ENCODE results near the gene SLC17A9. TPM values are rescaled to one million over a fixed set of nuclear protein-coding genes. Genes with fewer than 3 reads are reported as not detected.

The SLC17A9 gene
- total and polyA plus RNA-seq, 2 donors (not counting 1 experiment from before 2014, with no cell fraction given): 33.0 to 141 TPM

GRCh38 chr20:62968378-62969178 is 16.1 kb downstream of the SLC17A9 start:
- H3K4me1 ChIP-seq (ENCODE audit: control insufficient read depth in 2 of 2, insufficient read depth in 2 of 2, low read length in 2 of 2): peaks cover 11 to 14% of the 10 kb centered on the region in 2 donors
- H3K36me3 ChIP-seq (replicated peaks in 1 of 2; ENCODE audit: control extremely low read depth in 1 of 2, control insufficient read depth in 1 of 2, extremely low read depth in 1 of 2, insufficient read depth in 2 of 2, low read length in 1 of 2): peaks cover 0 to 19% of the 10 kb centered on the region in 2 experiments
- Mint-ChIP-seq H3K9me3 (ENCODE audit: insufficient read depth) (no peaks in the 10 kb centered on the region), H3K27ac (no peak overlapping the region), H3K4me3 (no peak overlapping the region), H3K27me3 (peaks cover 18% of the 10 kb centered on the region), H3K4me1 (peaks cover 20% of the 10 kb centered on the region)
- H3K4me3 ChIP-seq (ENCODE audit: control extremely low read depth in 1 of 5, extremely low read depth in 1 of 5, insufficient read depth in 1 of 5, low read depth in 2 of 5, low read length in 4 of 5): no peak overlapping the region
- peaks cover 9% of the 10 kb centered on the region for H4K20me1 ChIP-seq (ENCODE audit: control insufficient read depth, insufficient read depth, low read length, poor library complexity, severe bottlenecking)
- H3K9ac ChIP-seq (ENCODE audit: low read length): no peak overlapping the region
- TF ChIP-seq EZH2 (IDR thresholded peaks at IDR 0.05; ENCODE audit: borderline replicate concordance, insufficient read depth, low read depth, low read length, poor library complexity, severe bottlenecking) (no peak), CTCF (IDR thresholded peaks at IDR 0.05) (no peak)
- DNase-seq (no peak), ATAC-seq (ENCODE audit: low read depth) (no peak)
- no peak overlapping the region for H3K4me2 ChIP-seq (replicated peaks; ENCODE audit: low read depth, low read length, poor library complexity, severe bottlenecking)
- no peak overlapping the region for H3K27ac ChIP-seq (ENCODE audit: low read length in 2 of 2)
- WGBS (ENCODE audit: insufficient coverage): 84% methylated on average over 8 of the region's 21 CpGs
- ChIA-PET CTCF (interaction anchor here (1.0 to 3.9 kb wide), 5 partner anchors 12 to 40 kb away, joined by 3 to 36 read pairs (median 3); no protein-coding TSS in a partner anchor), POLR2A (no interaction called here)
- H3K79me2 ChIP-seq (ENCODE audit: control insufficient read depth, insufficient read depth, low read length): no peaks in the 10 kb centered on the region
- peaks cover 0 to 29% (median 13%) of the 10 kb centered on the region in 4 experiments for H3K27me3 ChIP-seq (replicated peaks in 1 of 4; ENCODE audit: control extremely low read depth in 1 of 4, control insufficient read depth in 3 of 4, insufficient read depth in 4 of 4, low read length in 3 of 4)
- intact Hi-C loops (cut with micrococcal nuclease): no loop called here
- no peaks in the 10 kb centered on the region for H3K9me3 ChIP-seq (ENCODE audit: control extremely low read depth in 1 of 3, control insufficient read depth in 2 of 3, insufficient read depth in 1 of 3, low read length in 2 of 3)
- H2AFZ ChIP-seq (ENCODE audit: insufficient read depth, low read depth, low read length, poor library complexity, severe bottlenecking): no peak overlapping the region

GRCh38 chr20:62969179-62969760 is 16.8 kb downstream of the SLC17A9 start:
- CTCF ChIA-PET: interaction anchor here (1.0 to 3.9 kb wide), 4 partner anchors 11 to 39 kb away, joined by 3 to 36 read pairs (median 4); no protein-coding TSS in a partner anchor

More at GRCh38 chr20:62969179-62969760, 16.8 kb downstream of the SLC17A9 start:
- Histone ChIP-seq H3K4me2 (replicated peaks; ENCODE audit: low read depth, low read length, poor library complexity, severe bottlenecking) (no peak overlapping the region), H2AFZ (ENCODE audit: insufficient read depth, low read depth, low read length, poor library complexity, severe bottlenecking) (no peak overlapping the region), H3K9me3 (ENCODE audit: control extremely low read depth in 1 of 3, control insufficient read depth in 2 of 3, insufficient read depth in 1 of 3, low read length in 2 of 3) (no peaks in the 10 kb centered on the region), H3K4me3 (ENCODE audit: control extremely low read depth in 1 of 5, extremely low read depth in 1 of 5, insufficient read depth in 1 of 5, low read depth in 2 of 5, low read length in 4 of 5) (no peak overlapping the region), H3K27ac (ENCODE audit: low read length in 2 of 2) (no peak overlapping the region), H3K4me1 (ENCODE audit: control insufficient read depth in 2 of 2, insufficient read depth in 2 of 2, low read length in 2 of 2) (peaks cover 11 to 18% of the 10 kb centered on the region in 2 donors), H4K20me1 (ENCODE audit: control insufficient read depth, insufficient read depth, low read length, poor library complexity, severe bottlenecking) (peaks cover 9% of the 10 kb centered on the region), H3K27me3 (replicated peaks in 1 of 4; ENCODE audit: control extremely low read depth in 1 of 4, control insufficient read depth in 3 of 4, insufficient read depth in 4 of 4, low read length in 3 of 4) (peaks cover 0 to 35% (median 15%) of the 10 kb centered on the region in 4 experiments), H3K79me2 (ENCODE audit: control insufficient read depth, insufficient read depth, low read length) (no peaks in the 10 kb centered on the region), H3K9ac (ENCODE audit: low read length) (no peak overlapping the region), H3K36me3 (replicated peaks in 1 of 2; ENCODE audit: control extremely low read depth in 1 of 2, control insufficient read depth in 1 of 2, extremely low read depth in 1 of 2, insufficient read depth in 2 of 2, low read length in 1 of 2) (peaks cover 0 to 12% of the 10 kb centered on the region in 2 experiments)
- ATAC-seq (ENCODE audit: low read depth) (no peak), DNase-seq (no peak)
- TF ChIP-seq CTCF (IDR thresholded peaks at IDR 0.05) (no peak), EZH2 (IDR thresholded peaks at IDR 0.05; ENCODE audit: borderline replicate concordance, insufficient read depth, low read depth, low read length, poor library complexity, severe bottlenecking) (no peak)
- peaks cover 22% of the 10 kb centered on the region for H3K27me3 Mint-ChIP-seq
- H3K4me3 Mint-ChIP-seq: no peak overlapping the region
- intact Hi-C loops (cut with micrococcal nuclease): no loop called here
- no peak overlapping the region for H3K27ac Mint-ChIP-seq
- H3K4me1 Mint-ChIP-seq: peaks cover 21% of the 10 kb centered on the region
- no peaks in the 10 kb centered on the region for H3K9me3 Mint-ChIP-seq (ENCODE audit: insufficient read depth)
- POLR2A ChIA-PET: no interaction called here
- WGBS (ENCODE audit: insufficient coverage): 54% methylated on average over 13 of the region's 16 CpGs

Data from B cell (primary cell).